Bronchial epithelial cell (primary cell): ENCODE data around the gene SNX20. TPM values are rescaled to one million over a fixed set of nuclear protein-coding genes. Genes with fewer than 3 reads are reported as not detected.
A peak's percentile ranks its signal among the peaks of the same experiment; 100 is the strongest.

ENCODE experiments used
- DNase-seq: peaks from one replicate; pipeline ENCODE4 v3.0.0-alpha.2; 2010; ENCODE audit warnings: low read depth
- FAIRE-seq: peaks from 2 replicates; lab custom pipeline; 2011; peaks lifted over from hg19 to GRCh38; lab: Jason Lieb, UNC
- H3K27me3 ChIP-seq: 2 replicates; pipeline ENCODE4 v1.5.1; 2011; ENCODE audit warnings: low read length; ENCODE audit not compliant: control insufficient read depth, insufficient read depth
- H3K36me3 ChIP-seq: 2 replicates; pipeline ENCODE4 v1.5.1; 2011; ENCODE audit warnings: low read length; ENCODE audit not compliant: control insufficient read depth, insufficient read depth
- H3K4me3 ChIP-seq: 2 replicates; pipeline ENCODE4 v1.5.1; 2011; ENCODE audit warnings: mild to moderate bottlenecking, low read depth, low read length, control low read depth
- total RNA-seq: library from RNA; depleted of rRNA; stranded (reverse); fragments of >200 nt; gene quantifications from 2 replicates; pipeline ENCODE4 v1.2.1, GENCODE V29; 2014
- TF ChIP-seq, protein P1 (sequence below): IDR thresholded peaks from 2 replicates; pipeline ENCODE4 v1.5.1; 2011; ENCODE audit warnings: mild to moderate bottlenecking, moderate library complexity, low read length, control low read depth, inconsistent platforms; ENCODE audit not compliant: insufficient read depth, severe bottlenecking

SNX20 gene
- total RNA-seq, 1 donor from 2014 or later, result not detected

DNA sequence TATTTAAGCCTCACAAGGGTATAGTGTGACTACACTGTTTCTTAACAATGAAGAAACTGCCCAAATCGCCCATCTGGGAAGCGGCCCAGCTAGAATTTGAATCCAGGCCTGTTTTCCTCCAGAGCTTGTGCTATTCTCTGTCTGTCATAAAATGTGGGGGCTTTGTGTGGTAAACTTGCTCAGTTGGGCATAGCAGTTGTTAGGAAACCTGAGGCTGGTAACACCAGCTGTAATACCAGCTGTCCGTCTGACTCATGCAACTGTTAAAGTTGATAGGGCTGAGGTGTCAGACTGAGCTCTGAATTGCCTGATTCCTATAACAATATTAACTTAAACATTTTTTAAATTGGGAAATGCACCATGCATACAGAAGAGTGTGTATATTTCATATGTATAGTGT lies 21.6 kb upstream of the SNX20 start:
- no peaks in the 10 kb centered on the region for H3K36me3 ChIP-seq
- no peak overlapping the region for H3K4me3 ChIP-seq
- DNase-seq (peak; percentile 61), FAIRE-seq (no peak)
- H3K27me3 ChIP-seq, result no peaks in the 10 kb centered on the region
- TF ChIP-seq, protein P1, sequence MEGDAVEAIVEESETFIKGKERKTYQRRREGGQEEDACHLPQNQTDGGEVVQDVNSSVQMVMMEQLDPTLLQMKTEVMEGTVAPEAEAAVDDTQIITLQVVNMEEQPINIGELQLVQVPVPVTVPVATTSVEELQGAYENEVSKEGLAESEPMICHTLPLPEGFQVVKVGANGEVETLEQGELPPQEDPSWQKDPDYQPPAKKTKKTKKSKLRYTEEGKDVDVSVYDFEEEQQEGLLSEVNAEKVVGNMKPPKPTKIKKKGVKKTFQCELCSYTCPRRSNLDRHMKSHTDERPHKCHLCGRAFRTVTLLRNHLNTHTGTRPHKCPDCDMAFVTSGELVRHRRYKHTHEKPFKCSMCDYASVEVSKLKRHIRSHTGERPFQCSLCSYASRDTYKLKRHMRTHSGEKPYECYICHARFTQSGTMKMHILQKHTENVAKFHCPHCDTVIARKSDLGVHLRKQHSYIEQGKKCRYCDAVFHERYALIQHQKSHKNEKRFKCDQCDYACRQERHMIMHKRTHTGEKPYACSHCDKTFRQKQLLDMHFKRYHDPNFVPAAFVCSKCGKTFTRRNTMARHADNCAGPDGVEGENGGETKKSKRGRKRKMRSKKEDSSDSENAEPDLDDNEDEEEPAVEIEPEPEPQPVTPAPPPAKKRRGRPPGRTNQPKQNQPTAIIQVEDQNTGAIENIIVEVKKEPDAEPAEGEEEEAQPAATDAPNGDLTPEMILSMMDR, result no peak

DNA sequence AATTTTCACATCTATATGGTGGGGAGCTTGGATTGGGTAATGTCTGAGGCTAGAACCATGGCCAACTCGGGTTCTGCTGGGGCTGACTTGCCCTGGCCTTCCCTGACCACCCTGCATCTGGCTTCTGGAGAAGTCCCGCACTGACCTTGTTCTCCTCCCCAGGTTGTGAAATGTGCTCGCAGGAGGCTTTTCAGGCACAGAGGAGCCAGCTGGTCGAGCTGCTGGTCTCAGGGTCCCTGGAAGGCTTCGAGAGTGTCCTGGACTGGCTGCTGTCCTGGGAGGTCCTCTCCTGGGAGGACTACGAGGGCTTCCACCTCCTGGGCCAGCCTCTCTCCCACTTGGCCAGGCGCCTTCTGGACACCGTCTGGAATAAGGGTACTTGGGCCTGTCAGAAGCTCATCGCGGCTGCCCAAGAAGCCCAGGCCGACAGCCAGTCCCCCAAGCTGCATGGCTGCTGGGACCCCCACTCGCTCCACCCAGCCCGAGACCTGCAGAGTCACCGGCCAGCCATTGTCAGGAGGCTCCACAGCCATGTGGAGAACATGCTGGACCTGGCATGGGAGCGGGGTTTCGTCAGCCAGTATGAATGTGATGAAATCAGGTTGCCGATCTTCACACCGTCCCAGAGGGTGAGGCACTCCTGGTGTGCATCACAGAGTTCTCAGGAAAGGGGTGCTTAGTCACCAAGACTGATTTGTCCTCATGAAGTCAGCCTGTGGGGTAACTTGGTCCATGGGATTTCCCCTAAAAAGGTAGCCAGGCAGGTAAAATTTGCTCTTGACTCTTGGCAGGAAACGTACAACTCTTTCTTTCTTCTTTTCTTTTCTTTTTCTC lies 18.4 kb upstream of the SNX20 start:
- peak; percentile 99 for FAIRE-seq
- TF ChIP-seq, protein P1, result no peak

DNA sequence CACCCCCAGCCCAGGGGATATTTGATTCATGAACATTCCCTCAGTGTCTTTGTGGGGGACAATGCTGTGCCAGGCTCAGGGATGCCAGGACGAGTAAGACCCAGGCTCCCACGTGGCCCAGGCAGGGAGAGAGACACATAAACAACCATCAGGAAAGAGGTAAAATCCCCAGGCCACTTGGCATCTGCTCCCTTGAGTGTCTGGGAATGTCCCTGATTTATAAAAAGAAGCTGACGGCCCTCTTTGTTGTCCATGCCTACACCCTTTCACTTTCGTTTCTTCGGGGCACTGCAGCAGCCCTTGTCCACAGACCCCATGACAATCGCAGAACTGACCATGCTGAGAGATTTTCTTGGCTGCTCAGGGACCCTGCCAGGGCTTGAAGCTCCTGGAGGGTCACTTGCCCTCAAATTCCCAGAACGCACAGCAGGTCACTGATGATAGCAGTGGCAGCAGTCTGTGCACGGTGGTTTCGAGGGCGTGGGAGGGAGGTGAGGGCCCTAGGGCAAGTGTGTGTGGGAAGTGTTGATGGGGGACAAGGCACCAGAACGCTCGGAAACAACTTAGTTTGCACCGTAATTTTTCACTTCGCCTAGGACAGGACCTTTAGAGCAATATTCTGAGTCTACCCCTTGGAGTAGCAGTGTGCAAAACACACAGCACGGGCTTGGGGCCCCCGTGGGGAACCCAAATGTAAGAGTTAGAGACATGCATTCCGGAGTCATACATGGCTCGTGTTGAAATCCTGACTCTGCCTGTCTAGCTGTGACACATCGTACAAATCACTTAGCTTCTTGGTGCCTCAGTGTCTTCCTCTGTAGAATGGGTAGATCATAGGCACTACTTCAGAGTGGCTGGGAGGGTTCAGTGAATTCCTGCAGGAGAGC lies 17.0 kb upstream of the SNX20 start:
- Histone ChIP-seq H3K4me3 (no peak overlapping the region), H3K36me3 (no peaks in the 10 kb centered on the region), H3K27me3 (no peaks in the 10 kb centered on the region)
- TF ChIP-seq, protein P1, result no peak
- DNase-seq, result peak; percentile 47
- peak; percentile 23 for FAIRE-seq

More for the DNA sequence above, 18.4 kb upstream of the SNX20 start:
- H3K4me3 ChIP-seq, result no peak overlapping the region
- no peaks in the 10 kb centered on the region for H3K27me3 ChIP-seq
- no peaks in the 10 kb centered on the region for H3K36me3 ChIP-seq
- DNase-seq, result peak; percentile 98

DNA sequence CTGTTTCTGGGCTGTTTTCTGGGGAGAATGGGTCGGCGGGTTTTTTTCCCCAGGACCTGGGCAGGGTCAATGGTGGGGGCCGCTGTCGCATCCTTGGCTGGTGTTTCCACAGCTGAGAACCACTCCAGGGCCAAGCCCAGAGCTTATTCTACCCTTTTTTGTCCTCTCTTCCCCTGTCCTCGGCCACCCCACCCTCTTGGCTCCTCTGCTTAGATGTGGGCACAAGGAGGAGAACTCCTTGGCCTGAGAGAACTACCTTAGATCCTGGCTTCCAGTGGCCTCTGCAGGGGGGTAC lies 16.3 kb upstream of the SNX20 start:
- no peaks in the 10 kb centered on the region for H3K27me3 ChIP-seq
- FAIRE-seq (no peak), DNase-seq (no peak)
- TF ChIP-seq, protein P1, result no peak
- no peaks in the 10 kb centered on the region for H3K36me3 ChIP-seq
- no peak overlapping the region for H3K4me3 ChIP-seq

DNA sequence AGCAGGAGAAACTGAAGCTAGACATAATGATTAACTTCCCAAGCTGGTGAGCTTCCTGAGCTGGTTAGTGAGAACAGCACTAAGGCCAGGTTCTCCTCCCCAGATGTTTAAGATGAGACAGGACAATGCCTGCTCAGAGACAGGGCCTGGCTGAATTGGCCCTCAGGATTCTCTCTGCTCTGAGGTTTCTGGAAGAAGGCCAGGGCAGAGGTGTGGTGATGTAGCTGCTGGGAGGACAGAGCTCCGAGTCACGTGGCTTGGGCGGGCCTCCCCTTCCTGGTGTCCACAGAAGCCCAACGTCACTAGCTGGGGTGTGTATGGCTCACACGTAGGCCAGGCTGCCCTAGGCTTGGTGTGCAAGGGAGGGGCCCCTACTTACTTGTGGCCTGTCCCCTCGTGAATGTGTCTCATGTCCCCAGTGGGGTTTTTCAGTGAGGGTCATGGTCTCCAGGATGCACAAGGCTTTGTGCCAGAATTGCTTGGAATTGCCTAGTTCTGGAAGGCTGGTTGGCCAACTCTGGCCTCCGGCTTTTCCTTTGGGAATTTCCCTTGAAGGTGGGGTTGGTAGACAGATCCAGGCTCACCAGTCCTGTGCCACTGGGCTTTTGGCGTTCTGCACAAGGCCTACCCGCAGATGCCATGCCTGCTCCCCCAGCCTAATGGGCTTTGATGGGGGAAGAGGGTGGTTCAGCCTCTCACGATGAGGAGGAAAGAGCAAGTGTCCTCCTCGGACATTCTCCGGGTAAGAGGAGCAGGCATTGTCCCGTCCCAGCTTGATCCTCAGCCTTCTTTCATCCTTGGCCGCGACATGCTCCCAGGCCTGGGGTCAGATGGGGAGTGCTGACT lies 15.7 kb upstream of the SNX20 start:
- DNase-seq (peak; percentile 87), FAIRE-seq (peak; percentile 80)
- Histone ChIP-seq H3K4me3 (no peak overlapping the region), H3K27me3 (no peaks in the 10 kb centered on the region), H3K36me3 (no peaks in the 10 kb centered on the region)
- TF ChIP-seq, protein P1, result no peak
